Measurements from ENCODE around the gene RILPL1. TPM values are rescaled to one million over a fixed set of nuclear protein-coding genes. Genes with fewer than 3 reads are reported as not detected.

The RILPL1 gene
- total and polyA plus RNA-seq, 9 of the 15 experiments (the other 6 are each of a cell fraction or from before 2014, with no cell fraction given): 0.25 to 10.6 (median 8.6) TPM

DNA sequence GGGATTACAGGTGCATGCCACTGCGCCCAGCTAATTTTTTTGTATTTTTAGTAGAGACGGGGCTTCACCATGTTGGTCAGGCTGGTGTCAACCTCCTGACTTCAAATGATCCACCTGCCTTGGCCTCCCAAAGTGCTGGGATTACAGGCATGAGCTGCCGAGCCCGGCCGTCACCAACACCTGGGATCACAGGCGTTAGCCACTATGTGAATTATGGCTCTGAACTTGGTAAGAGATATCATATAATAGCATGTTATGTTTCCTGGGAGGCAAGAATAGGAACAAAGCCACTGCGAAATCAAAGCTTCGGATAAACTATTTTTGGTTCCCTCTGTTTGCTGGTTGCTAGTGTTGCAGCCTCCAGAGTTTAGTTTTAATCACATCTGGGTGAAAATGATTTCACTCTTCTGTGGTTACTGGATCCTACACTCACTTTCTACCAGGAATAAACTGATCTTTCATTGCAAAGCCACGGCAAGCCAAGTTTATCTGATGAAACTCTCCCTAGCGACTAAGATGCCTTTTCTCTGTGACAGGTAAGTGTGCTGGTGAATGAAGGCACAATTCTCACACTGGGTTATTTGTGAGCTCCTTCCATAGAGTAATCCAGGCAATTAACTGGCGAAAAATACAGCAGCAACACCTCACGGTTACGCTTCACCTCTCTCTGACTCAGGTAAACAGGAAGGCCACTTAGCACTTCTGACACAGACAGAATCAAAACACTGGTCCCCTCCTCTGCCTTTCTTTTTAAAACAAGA, 58.9 kb downstream of the RILPL1 start (continued):
- TF ChIP-seq REST (IDR thresholded peaks at IDR 0.05; ENCODE audit: borderline replicate concordance): no peak
- TF ChIP-seq REST (CRISPR knock-in tag; IDR thresholded peaks at IDR 0.05; ENCODE audit: low read depth): no peak
- TF ChIP-seq DACH1 (IDR thresholded peaks at IDR 0.05; ENCODE audit: partially characterized antibody): no peak

Data from K562 (cell line).